MM.1S (cell line): Measurements from ENCODE around the gene GNG14.
"Not testable (repeated sequence)": the region's sequence is repeated elsewhere in the genome, so short reads cannot be mapped to it uniquely, and the experiment has no call there.

ENCODE experiments used
- EZH2phosphoT487 ChIP-seq: fragments of 300-600 bp; sonication (generic); IDR thresholded peaks from 2 replicates; pipeline ENCODE4 v1.6.1; 2018; ENCODE audit warnings: antibody characterized with exemption, low read length
- TF ChIP-seq, protein P1 (sequence below): fragments of 300-600 bp; sonication (generic); IDR thresholded peaks from 2 replicates; pipeline ENCODE4 v1.5.1; 2016; ENCODE audit warnings: antibody characterized with exemption, low read length, mixed read lengths

GRCh38 chr19:12713304-12713703 is 25.5 kb downstream of the GNG14 start:
- TF ChIP-seq, protein P1, sequence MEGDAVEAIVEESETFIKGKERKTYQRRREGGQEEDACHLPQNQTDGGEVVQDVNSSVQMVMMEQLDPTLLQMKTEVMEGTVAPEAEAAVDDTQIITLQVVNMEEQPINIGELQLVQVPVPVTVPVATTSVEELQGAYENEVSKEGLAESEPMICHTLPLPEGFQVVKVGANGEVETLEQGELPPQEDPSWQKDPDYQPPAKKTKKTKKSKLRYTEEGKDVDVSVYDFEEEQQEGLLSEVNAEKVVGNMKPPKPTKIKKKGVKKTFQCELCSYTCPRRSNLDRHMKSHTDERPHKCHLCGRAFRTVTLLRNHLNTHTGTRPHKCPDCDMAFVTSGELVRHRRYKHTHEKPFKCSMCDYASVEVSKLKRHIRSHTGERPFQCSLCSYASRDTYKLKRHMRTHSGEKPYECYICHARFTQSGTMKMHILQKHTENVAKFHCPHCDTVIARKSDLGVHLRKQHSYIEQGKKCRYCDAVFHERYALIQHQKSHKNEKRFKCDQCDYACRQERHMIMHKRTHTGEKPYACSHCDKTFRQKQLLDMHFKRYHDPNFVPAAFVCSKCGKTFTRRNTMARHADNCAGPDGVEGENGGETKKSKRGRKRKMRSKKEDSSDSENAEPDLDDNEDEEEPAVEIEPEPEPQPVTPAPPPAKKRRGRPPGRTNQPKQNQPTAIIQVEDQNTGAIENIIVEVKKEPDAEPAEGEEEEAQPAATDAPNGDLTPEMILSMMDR = not testable (repeated sequence)
- not testable (repeated sequence) for TF ChIP-seq EZH2phosphoT487
